HFF-Myc (cell line): ENCODE results near the gene GRIN3A.

Source experiments
- DNase-seq: peaks from one replicate; pipeline ENCODE4 v3.0.0-alpha.2; 2011; ENCODE audit warnings: low read depth; ENCODE audit errors: extremely low read depth
- H3K4me3 ChIP-seq: replicated peaks from 2 replicates; pipeline ENCODE4 v1.5.1; 2011; ENCODE audit warnings: low read depth, mild to moderate bottlenecking, control low read depth, low read length
- TF ChIP-seq, protein P1 (sequence below): IDR thresholded peaks from 2 replicates; pipeline ENCODE4 v1.5.1; 2012; ENCODE audit warnings: mild to moderate bottlenecking, low read depth, low read length, control low read depth; ENCODE audit errors: missing control alignments

The GRIN3A gene

GRCh38 chr9:101684665-101685064 lies 53.8 kb downstream of the GRIN3A start:
- TF ChIP-seq, protein P1, sequence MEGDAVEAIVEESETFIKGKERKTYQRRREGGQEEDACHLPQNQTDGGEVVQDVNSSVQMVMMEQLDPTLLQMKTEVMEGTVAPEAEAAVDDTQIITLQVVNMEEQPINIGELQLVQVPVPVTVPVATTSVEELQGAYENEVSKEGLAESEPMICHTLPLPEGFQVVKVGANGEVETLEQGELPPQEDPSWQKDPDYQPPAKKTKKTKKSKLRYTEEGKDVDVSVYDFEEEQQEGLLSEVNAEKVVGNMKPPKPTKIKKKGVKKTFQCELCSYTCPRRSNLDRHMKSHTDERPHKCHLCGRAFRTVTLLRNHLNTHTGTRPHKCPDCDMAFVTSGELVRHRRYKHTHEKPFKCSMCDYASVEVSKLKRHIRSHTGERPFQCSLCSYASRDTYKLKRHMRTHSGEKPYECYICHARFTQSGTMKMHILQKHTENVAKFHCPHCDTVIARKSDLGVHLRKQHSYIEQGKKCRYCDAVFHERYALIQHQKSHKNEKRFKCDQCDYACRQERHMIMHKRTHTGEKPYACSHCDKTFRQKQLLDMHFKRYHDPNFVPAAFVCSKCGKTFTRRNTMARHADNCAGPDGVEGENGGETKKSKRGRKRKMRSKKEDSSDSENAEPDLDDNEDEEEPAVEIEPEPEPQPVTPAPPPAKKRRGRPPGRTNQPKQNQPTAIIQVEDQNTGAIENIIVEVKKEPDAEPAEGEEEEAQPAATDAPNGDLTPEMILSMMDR, result no peak
- H3K4me3 ChIP-seq, result no peak overlapping the region
- no peak for DNase-seq

- TF ChIP-seq, protein P1, result no peak
- DNase-seq, result no peak
- H3K4me3 ChIP-seq, result no peak overlapping the region
Observed at GRCh38 chr9:101683236-101683635, 55.2 kb downstream of the GRIN3A start.

DNA sequence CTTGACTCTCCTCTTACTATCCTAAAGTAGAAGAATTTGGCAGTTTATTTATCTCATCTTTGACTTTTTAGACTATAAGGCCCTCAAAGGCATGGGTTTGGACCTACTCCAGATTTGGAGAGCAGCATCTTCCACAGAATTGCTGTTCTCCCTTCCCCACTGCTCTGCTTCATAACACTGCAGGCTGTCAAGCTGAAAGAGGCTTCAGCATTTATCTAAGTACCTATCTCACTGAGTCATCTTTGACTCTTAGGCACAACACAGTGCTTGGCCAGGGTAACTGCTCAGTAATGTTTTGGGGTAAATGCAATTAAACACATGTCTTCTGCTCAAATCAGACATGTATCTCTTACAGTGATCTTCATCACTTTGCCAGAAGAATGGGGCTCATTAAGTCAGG lies 60.6 kb downstream of the GRIN3A start:
- TF ChIP-seq, protein P1, result no peak
- DNase-seq, result no peak
- no peak overlapping the region for H3K4me3 ChIP-seq

- no peak for DNase-seq
- TF ChIP-seq, protein P1, result no peak
- no peak overlapping the region for H3K4me3 ChIP-seq
Observed at GRCh38 chr9:101675341-101675740, 63.1 kb downstream of the GRIN3A start.

- no peak for DNase-seq
- TF ChIP-seq, protein P1, result no peak
- no peak overlapping the region for H3K4me3 ChIP-seq
Observed at GRCh38 chr9:101674165-101674564, 64.3 kb downstream of the GRIN3A start.

GRCh38 chr9:101673642-101674041 lies 64.8 kb downstream of the GRIN3A start:
- no peak overlapping the region for H3K4me3 ChIP-seq
- TF ChIP-seq, protein P1, result no peak
- no peak for DNase-seq

GRCh38 chr9:101671567-101671966 lies 66.9 kb downstream of the GRIN3A start:
- H3K4me3 ChIP-seq, result no peak overlapping the region
- TF ChIP-seq, protein P1, result no peak
- no peak for DNase-seq
